Activated T-cell treated with anti-CD3 and anti-CD28 coated beads for 4 hours (primary cell): ENCODE results near the gene TTPAL.

Source experiments
- DNase-seq: peaks from one replicate; pipeline ENCODE4 v3.0.0-alpha.2; 2020

The TTPAL gene

DNA sequence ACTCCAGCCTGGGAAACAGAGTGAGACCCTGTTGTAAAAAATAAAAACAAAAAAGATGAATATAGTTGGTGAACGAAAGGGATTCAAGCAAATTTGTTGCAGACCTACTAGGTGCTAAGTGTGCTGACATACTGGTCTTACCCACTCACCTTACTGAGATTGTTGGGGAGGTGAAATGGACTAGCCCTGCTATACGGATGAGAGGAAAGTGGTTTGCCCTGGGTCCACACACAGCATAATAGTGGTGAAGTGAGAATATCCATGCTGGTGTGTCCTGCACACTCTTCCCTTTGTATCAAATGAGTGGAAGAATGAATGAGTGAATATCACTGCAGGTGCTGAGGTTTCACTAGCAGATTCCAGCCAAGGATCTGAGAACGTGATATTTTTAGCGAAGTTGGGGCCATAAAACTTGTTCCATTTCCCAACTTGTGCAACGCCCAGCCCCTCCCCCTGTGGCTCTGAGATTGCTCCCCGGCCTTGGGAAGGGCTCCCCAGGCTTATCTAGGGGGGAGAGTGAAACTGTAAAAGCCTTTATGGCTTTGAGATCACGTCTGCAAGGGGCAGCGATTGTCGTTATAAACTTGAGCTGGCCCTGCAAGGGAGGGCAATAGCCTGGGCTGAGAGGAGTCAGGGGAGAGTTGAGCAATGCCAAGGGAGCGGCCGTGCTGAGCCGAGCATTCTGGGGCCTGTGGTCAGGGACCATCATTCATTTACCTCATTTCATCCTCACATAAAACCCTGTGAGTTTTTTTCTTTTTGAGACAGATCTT, 33.2 kb upstream of the TTPAL start:
- no peak for DNase-seq

DNA sequence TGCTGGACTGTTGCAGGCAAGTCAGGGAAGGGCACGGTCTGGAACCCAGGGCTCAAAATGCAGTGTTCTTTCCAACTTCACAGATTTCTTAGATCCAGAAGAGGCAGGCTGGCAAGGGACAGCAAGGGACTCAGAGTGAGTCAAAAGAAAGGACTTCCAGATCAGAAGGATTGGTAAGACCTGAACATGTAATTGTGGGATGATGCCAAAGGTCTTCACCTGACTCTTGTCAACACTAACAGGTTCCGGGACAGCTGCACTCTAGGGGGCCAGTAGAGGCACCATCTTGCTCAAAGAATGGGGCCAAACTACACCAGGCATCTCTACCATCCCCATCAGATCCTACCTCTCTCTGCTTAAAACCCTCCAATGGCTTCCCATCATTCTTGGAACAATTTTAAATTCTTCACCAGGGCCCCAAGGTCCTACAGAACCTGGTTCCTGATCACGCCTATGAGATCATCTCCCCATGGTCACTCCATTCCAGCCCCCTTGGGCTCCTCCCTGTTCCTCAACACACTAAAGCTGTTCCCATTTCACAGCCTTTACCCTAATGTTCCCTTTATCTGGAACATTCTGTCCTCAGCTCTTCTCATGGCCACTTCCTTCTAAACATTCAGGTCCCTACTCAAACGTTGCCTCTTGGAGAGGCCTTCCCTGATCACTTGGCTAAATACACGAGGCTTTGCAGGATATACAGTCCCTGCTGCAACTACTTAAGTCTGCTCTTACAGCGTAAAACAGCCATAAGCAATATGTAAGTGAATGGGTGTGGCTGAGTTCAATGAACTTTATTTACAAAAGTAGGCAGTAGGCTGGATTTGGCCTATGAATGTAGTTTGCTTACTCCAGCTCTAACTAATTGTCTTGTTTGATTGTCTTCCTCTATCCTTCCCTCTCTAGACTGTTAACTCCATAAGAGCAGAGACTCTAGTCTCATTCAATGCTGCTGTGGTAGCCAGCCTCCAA, 29.6 kb upstream of the TTPAL start:
- no peak for DNase-seq

DNA sequence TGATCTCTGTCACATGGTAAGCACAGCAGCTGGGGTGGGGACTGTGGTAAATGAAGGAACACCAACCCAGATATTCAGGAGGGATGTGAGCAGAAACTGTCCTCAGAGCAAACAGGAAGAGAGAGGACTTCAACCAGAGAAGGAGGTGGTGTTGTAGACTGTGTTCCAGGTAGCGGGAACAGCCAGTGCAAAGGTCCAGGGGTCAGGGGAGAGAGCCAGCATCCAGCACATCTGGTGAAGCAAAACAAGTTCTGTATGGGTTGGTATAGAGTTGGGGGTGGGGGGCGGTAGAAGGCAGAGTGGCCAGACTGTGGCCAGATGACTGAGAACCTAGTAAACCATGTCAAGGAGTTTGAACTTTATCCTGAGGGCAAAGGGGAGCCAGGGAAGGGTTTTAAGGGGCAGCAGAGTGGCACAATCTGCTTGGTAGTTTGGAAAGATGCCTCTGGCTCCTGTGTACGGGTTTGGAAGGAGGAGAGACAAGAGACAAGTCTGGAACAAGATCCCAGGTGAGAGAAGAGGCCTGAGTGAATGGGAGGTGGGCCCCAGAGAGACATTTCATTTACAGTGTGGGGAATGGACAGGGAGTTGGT, 27.8 kb upstream of the TTPAL start:
- no peak for DNase-seq

DNA sequence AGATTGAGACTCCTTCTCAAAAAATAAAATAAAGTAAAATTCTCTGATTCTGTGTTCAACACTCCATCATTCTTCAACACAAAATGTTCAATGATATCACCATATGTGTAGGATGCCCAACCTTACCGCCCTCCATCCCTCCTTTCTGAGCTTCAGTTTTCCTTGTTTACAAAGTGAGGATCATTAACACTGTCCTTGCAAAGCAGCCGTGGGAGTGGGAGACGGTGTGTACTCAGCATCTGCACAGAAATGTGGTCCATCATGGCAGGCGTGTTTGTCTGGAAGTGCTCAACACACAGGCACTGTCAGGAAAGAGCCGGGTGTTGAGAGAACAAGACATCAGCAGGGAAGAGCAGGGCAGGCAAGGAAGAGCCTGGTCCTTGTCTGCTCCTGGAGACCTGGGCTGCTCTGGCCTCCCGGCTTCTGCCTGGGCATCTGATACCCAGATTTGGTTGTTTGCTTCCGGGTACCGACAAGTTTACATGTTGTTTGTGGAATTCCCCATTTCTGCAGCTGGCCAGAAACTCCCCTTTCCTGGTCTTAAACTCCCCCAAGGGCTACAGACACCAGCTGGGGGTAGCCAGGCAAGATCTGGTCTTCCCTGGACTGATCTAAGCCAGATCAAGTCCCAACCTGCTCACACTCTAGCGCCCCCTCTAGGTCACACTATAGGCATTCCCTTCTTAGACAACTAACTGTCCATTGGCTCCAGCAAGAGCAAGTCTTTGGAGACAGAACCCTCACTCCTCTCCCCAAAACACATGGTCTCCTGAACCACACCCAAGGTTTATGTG, 26.7 kb upstream of the TTPAL start:
- DNase-seq: no peak

GRCh38 chr20:44449864-44450263, 25.8 kb upstream of the TTPAL start:
- DNase-seq: no peak

GRCh38 chr20:44450281-44450889, 25.3 kb upstream of the TTPAL start:
- DNase-seq: no peak

GRCh38 chr20:44450903-44451450, 24.7 kb upstream of the TTPAL start:
- no peak for DNase-seq

- DNase-seq: no peak
These were observed 21.2 kb upstream of the TTPAL start for GRCh38 chr20:44454306-44454963.

GRCh38 chr20:44455126-44455525, 20.5 kb upstream of the TTPAL start:
- DNase-seq: no peak

DNA sequence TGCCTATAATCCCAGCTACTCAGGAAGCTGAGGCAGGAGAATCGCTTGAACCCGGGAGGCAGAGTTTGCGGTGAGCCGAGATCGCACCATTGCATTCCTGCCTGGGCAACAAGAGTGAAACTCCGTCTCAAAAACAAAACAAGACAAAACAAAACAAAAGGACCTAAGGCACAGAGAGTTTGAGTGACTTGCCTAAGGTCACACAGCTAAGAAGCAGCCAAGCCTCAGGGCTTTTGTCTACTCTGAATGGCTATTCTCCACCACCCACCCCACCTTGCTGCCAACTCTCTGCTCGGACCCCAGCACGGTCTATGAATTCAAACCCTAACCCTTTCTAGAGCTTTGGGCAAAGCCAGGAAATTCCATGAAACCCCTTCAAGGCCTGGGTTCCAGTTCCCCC, 19.1 kb upstream of the TTPAL start:
- DNase-seq: no peak

- DNase-seq: no peak
These were observed 18.7 kb upstream of the TTPAL start for GRCh38 chr20:44457016-44457415.

DNA sequence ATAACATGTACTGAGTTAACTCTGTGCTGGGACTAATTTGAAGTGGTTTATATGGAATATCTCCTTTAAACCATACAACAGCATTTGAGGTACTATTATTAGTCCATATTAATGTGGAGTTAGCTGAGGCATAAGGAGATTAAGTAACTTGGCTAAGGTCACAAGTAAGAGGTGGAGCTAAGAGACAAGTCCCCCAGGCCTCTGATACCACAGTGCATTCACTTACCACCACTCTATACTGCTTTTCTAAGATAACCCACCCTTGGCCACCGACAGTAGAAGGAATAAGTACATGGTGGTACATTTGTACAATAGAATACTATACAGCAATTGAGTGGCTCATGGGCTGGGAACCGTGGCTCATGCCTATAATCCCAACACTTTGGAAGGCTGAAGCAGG, 16.4 kb upstream of the TTPAL start:
- DNase-seq: no peak

GRCh38 chr20:44460795-44461141, 14.9 kb upstream of the TTPAL start:
- DNase-seq: no peak

DNA sequence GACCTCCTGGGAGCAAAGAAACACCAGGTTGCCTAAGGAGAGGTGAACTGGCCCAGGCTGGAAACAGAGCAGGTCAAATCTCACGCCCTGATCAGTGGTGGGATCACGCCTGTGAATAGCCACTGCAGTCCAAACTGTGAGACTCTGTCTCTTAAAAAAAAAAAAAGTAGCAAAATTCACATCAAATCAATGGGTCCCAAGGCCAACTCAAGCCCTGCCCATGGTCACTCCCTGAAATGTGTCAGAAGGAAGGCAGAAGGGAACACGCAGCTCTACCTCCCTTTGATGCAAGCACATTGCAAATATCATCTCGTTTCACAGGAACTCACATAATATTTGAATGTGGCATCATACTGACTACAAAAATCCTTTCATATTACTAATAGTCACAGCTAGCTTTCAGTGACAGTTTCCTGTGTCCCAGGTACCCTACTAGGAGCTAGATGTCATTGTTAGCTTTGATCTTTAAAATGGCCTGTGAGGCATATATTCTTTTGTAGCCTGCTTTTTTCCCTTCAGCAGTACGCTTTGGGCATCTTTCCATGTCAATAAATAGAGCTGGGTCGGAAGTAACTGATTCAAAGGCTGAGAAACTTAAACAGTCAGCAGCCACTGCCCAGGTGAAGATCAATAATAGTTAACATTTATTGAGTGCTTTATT, 14.4 kb upstream of the TTPAL start:
- no peak for DNase-seq

DNA sequence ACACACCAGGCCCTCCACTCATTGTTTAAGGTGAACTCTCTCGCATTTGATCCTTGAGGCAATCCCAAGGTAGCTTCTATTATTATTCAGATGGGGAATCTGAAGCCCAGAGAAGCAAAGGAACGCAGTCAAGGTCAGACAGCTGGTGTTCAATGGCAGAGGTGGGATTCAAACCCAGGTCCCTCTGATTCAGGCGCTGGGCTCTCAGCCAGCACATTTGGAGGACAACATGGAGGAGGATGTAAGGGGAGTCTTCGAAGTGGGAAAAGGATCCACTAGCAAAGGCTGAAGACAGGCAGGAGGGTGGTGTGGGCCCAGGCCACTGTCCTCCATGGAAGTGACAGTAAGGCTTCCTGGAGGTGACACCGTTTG, 13.9 kb upstream of the TTPAL start:
- DNase-seq: no peak

DNA sequence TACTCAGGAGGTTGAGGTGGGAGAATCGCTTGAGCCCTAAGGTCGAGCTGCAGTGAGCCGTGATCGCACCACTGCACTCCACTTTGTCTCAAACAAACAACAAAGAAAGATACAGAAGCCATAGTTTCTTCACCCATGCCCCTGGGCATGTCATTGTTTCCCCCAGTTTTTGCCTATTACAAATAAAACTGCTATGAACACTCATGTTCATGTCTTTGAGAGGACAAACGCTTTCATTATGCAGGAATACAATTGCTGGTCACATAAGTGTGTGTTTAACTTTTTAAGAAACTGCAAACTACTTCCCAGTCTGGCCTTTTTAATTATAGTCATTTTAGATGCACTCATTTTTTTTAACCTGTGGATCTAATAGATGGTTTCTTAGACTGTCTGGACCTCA, 12.2 kb upstream of the TTPAL start:
- no peak for DNase-seq

DNA sequence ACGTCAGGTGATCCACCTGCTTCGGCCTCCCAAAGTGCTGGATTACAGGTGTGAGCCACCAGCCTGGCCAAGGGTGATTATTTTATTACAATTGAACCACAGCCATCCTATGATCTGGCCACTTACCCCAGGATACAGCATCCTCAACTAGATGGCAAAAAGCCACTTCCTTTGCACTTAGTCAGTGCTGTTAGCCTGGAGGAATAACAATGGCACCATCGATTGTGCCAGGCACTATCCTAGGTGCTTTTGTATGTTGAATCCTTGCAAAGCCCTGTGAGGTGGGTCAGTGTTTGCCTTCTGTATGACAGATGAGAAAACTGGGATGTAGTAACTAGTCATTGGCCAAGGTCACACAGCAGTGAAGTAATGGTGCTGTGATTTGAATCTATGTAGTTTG, 11.2 kb upstream of the TTPAL start:
- no peak for DNase-seq

DNA sequence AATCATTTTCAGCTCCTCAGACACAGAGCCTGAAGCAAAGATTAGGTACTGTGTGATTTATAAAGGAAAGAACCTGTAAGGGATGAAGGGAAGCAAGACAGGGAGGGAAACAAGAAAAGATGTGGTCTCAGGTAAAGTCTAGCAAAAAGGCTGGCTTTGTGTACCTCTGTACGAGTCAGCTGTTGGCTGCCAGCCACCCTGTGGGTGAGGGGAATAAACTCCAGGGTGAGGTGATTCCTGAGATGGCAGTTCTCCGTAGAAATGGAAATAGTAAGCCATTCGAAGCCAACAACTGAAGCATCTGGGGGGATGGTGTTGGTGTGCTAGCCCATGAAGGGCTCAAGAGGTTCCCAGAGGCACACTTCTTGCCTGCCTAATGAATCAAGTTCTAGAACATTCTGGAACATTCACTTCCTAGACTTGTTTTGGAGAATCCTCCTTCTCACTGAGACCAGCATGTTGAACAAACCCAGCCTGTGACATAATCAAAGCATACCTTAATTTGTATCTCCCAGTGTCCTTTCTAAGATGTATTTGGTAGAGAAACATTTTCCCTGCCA, 10.6 kb upstream of the TTPAL start:
- DNase-seq: no peak

DNA sequence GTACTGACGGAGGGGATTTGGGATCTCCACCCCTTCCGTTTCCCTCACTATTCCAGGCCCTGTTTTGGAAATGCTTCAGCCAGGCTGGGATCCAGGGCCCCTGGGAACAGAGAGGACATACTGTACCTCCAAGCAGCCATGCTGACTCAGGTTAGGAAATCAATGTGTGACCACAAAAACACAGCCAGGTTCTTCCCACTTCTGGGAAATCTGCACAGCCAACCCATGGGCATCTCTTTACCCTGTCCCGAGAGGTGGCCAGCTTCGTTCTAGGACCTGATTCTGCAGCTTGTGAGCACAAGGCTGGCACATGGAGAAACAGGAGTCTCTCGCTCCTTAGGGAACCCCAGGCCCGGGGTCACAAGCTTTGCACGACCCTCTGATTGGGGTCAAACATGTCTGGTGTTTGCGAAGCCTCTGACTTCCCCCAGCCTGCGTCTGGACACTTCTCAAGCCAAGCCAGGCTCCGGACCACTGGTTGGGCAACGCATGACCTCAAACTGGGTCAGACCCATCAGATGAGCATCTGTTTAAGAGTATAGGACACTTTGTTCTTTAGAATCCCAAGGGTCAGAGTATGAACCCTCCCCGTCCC, 8.3 kb upstream of the TTPAL start:
- DNase-seq: no peak

DNA sequence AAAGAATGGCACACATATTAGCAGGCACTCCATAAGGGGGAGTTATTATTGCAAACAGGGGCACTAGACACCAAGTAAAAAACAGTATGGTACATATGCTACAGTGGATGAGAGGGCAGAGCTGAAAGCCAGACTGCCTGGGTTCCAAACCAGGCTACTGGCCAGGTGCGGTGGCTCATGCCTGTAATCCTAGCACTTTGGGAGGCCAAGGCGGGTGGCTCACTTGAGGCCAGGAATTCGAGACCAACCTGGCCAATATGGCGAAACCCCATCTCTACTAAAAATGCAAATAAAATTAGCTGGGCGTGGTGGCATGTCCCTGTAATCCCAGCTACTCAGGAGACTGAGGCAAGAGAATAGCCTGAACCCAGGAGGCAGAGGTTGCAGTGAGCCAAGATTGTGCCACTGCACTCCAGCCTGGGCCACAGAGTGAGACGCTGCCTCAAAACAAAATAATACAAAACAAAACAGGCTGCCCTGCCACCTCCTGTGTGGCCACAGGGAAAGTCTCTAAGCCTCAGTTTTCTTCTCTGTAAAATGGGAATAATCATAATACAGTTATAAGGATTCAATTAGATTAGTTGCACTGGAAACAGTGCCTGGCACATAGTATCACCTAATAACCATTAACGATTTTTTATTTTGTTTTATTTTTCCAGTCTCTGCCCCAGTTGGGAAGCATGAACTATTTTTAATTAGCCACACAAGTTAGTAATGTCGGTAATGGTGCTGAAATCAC, 7.5 kb upstream of the TTPAL start:
- DNase-seq: no peak
